ENCODE data around the gene ALKBH4.
"Not testable (repeated sequence)": the region's sequence is repeated elsewhere in the genome, so short reads cannot be mapped to it uniquely, and the experiment has no call there.

ALKBH4 gene

GRCh38 chr7:102426268-102427018 is 38.2 kb downstream of the ALKBH4 start:
- peak; percentile 61 for DNase-seq (ENCODE audit: low read depth)

GRCh38 chr7:102425639-102426267 is 38.9 kb downstream of the ALKBH4 start:
- DNase-seq (ENCODE audit: low read depth) = peak; percentile 77

GRCh38 chr7:102424787-102425218 is 39.9 kb downstream of the ALKBH4 start:
- DNase-seq (ENCODE audit: low read depth) = no peak

DNA sequence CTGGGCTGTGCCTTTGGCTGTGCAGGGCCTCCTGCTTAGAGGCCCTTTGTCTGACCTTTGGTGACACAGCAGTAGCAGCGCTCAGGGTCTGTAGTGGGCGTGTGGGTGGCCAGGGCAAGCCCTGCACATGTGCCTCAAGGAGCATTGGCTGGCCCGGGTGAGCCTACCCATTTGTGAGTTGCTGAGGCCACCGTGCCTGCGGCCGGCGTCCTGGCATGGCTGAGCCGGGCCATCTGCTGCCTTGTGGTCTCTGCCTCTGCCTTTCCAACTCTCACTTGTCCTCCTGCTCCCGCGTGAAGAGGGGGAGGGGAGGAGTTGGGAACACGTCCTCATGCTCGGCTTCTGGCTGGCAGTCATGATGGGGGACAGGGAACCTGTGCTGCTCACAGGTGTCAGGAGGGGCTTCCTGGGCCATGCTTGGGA is 40.5 kb downstream of the ALKBH4 start:
- no peak for DNase-seq (ENCODE audit: low read depth)

GRCh38 chr7:102421706-102422240 is 42.9 kb downstream of the ALKBH4 start:
- DNase-seq (ENCODE audit: low read depth) = no peak

DNA sequence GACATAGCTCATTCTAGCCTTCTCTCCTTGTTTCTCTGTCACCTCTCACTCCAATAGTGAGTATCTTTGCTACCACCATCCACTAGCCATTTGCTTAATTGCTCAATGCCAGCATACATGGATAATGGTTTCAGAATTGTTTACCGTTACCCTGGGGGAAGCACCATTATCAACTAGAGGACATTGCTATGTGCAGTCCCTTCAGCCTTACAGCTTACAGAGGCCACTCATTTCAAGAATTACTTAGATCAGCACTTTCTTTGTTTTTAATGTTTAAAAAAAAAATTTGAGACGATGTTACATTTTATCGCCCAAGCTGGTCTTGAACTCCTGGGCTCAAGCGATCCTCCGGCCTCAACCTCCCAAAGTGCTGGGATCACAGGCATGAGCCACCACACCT is 46.1 kb downstream of the ALKBH4 start:
- DNase-seq (ENCODE audit: low read depth) = no peak

DNA sequence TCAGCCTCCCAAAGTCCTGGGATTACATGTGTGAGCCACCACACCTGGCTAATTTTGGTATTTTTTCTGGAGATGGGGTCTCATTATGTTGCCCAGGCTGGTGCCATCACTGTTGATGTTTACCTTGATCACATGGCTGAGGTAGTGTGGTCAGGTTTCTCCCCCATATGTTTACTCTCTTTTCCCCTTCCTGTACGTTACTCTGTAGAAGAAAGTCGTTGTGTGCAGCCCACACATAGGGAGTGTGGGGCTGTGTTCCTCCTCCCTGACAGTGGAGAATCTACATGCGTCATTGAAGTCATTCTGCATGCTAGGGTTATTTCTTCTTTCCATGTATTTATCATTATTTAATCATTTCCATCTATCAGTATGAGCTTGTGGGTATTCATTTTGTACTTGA is 47.6 kb downstream of the ALKBH4 start:
- no peak for DNase-seq (ENCODE audit: low read depth)

DNA sequence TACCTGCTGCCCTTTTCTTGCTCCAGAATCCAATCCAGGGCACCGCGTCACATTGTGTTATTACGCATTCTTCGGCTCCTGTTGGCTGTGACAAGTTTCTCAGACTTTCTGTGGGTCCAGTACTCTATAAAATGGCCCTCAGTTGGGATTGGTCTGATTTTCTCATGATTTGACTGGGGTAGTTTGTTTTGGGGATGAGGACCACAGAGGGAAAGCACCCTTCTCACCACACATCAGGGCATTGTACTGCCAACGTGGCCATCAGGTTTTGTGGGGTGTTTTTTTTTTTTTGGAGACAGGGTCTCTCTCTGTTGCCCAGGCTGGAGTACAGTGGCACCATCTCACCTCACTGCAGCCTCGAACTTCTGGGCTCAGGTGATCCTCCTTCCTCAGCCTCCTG is 48.3 kb downstream of the ALKBH4 start:
- no peak for DNase-seq (ENCODE audit: low read depth)

GRCh38 chr7:102415685-102416225 is 48.9 kb downstream of the ALKBH4 start:
- peak; percentile 54 for DNase-seq (ENCODE audit: low read depth)

GRCh38 chr7:102413611-102414010 is 51.1 kb downstream of the ALKBH4 start:
- DNase-seq (ENCODE audit: low read depth) = no peak

GRCh38 chr7:102413091-102413490 is 51.6 kb downstream of the ALKBH4 start:
- DNase-seq (ENCODE audit: low read depth) = no peak

GRCh38 chr7:102412548-102412947 is 52.1 kb downstream of the ALKBH4 start:
- no peak for DNase-seq (ENCODE audit: low read depth)

DNA sequence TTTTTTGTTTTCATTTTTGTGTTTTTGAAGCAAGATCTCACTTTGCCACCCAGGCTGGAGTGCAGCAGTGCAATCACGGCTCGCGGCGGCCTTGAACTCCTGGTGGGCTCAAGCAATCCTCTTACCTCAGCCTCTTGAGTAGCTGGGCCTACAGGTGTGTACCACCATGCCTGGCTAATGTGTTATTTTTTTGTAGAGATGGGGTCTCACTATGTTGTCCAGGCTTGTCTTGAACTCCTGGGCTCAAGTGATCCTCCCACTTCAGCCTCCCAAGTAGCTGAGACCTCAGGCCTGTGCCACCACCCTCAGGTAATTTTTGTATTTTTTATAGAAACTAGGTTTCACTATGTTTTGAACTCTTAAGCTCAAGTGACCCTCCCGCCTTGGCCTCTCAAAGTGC is 53.7 kb downstream of the ALKBH4 start:
- DNase-seq (ENCODE audit: low read depth) = no peak

GRCh38 chr7:102410123-102410522 is 54.5 kb downstream of the ALKBH4 start:
- no peak for DNase-seq (ENCODE audit: low read depth)

- DNase-seq (ENCODE audit: low read depth) = no peak
Observed at GRCh38 chr7:102409340-102409739, 55.3 kb downstream of the ALKBH4 start.

- not testable (repeated sequence) for DNase-seq (ENCODE audit: low read depth)
Observed at GRCh38 chr7:102408530-102408929, 56.1 kb downstream of the ALKBH4 start.

DNA sequence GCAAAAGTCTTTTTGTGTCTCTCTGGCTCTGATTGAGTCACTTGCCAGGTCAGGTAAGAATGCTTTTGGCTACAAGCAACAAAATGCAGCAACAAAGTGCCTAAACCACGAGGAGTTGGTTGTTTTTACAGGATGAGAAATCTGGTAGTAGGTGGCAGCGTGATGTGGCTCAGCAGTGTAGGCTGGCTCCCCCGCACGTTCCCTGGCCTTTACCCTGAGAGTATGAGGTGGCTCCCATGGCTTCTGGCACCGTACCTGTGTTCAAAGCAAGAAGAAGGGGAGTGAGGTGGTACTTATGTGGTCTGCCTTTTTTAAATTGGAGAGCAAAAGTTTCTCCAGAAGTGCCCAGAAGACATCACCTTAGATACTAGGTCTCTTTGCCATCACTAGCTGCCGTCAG is 56.8 kb downstream of the ALKBH4 start:
- DNase-seq (ENCODE audit: low read depth) = no peak

Measured in stimulated activated CD8-positive, alpha-beta memory T cell treated with anti-CD3 and anti-CD28 coated beads, Interleukin-4, amount 100 ng/mL, for 24 hours (primary cell).